ENCODE data around the gene NRP1. TPM values are rescaled to one million over a fixed set of nuclear protein-coding genes. Genes with fewer than 3 reads are reported as not detected.

The NRP1 gene
- total and polyA plus RNA-seq, 4 donors, result 19.2 to 221 (median 82.2) TPM

DNA sequence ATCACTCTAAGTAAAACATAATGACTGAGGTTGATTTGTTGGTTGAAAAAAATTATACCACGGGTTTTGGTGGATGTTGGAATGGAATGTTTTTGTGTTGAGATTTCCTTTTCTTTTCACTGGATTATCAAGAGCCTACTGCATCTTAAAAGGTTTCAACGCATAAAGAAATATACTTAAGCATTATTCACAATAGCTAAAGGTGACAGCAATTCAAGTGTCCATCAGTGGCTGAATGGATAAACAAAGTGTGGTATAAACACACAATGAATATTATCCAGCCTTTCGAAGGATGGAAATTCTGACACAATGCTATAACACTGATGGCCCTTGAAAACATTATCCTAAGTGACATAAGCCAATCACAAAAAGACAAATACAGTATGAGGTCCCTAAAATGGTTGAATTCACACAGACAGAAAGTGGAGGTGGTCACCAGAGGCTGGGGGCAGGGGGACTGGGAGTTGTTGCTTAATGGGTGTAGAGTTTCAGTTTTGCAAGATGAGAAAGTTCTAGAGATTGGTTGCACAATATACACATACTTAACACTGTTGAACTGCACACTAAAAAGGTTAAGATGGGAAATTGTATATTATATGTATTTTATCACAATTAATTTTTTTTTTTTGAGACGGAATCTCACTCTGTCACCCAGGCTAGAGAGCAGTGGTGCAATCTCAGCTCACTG lies 122.3 kb downstream of the NRP1 start:
- Histone ChIP-seq H3K4me1 (ENCODE audit: control insufficient read depth in 1 of 2, insufficient read depth in 2 of 2, low read length in 2 of 2) (no peaks in the 10 kb centered on the region), H3K9me3 (ENCODE audit: control insufficient read depth, low read length) (no peaks in the 10 kb centered on the region), H3K36me3 (ENCODE audit: control insufficient read depth in 1 of 2, insufficient read depth in 2 of 2, low read length in 1 of 2) (no peaks in the 10 kb centered on the region), H3K27ac (ENCODE audit: low read depth in 1 of 2, low read length in 2 of 2) (peak overlapping the region; percentile 42 to 61), H3K27me3 (ENCODE audit: control insufficient read depth in 1 of 2, insufficient read depth in 2 of 2, low read length in 1 of 2) (no peaks in the 10 kb centered on the region), H3K4me3 (ENCODE audit: low read length in 2 of 2) (no peak overlapping the region)
- no peak for ATAC-seq (ENCODE audit: low FRiP score)
- intact Hi-C loops (cut with DNase I), result loop anchor here in 1 of 2 donors (5.0 kb wide), 1 partner anchor 120 kb away; the partner anchor contains the start of gene NRP1
- WGBS, 2 donors, result 58 to 60% methylated on average over 4 of the region's 4 CpGs
- no peak for DNase-seq

DNA sequence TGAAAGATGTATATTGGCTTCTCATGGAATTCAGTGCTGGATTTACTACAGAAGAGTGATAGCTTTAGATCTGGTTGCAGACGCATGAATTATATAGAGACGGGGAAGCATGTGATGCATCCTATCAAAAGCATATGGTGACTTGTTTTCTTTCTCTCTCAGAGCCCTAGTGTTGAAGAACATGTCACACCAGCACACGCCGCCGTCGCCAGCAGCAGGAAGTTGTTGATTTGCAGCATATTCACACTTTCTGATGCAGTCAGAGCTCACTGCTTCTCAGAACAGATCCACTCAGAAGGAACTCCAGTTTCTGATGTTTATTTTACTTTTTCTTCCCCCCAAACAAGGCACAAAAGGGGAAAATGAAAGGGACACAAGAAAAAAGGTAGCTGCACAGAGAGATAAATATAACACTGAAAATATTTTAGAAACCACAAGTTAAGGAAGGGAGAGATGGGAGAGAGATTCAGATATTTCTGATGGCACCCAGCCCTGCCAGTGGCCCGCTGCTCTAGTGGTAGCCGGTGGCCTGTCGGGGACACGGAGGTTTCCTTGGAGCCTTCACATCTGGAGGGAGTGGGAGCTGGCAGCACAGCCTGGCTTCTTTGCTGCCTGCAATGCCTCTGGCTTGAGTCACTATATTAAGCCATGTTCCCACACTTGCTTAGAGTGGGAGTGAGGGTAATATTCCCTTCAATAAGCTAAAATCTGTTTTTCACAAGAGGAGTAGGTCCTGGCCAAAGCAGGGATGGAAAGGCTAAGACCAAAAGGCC lies 123.2 kb downstream of the NRP1 start:
- 55 to 57% methylated on average over 10 of the region's 10 CpGs for WGBS, 2 donors
- H3K9me3 ChIP-seq (ENCODE audit: control insufficient read depth, low read length), result no peaks in the 10 kb centered on the region
- no peaks in the 10 kb centered on the region for H3K36me3 ChIP-seq (ENCODE audit: control insufficient read depth in 1 of 2, insufficient read depth in 2 of 2, low read length in 1 of 2)
- intact Hi-C loops (cut with DNase I), result loop anchor here in 1 of 2 donors (5.0 kb wide), 1 partner anchor 121 kb away; the partner anchor contains the start of gene NRP1
- peak overlapping the region; percentile 42 to 61 for H3K27ac ChIP-seq (ENCODE audit: low read depth in 1 of 2, low read length in 2 of 2)
- ATAC-seq (ENCODE audit: low FRiP score), result peak; percentile 78
- no peak overlapping the region for H3K4me3 ChIP-seq (ENCODE audit: low read length in 2 of 2)
- H3K4me1 ChIP-seq (ENCODE audit: control insufficient read depth in 1 of 2, insufficient read depth in 2 of 2, low read length in 2 of 2), result no peaks in the 10 kb centered on the region
- peak; percentile 76 to 85 for DNase-seq
- H3K27me3 ChIP-seq (ENCODE audit: control insufficient read depth in 1 of 2, insufficient read depth in 2 of 2, low read length in 1 of 2), result no peaks in the 10 kb centered on the region

DNA sequence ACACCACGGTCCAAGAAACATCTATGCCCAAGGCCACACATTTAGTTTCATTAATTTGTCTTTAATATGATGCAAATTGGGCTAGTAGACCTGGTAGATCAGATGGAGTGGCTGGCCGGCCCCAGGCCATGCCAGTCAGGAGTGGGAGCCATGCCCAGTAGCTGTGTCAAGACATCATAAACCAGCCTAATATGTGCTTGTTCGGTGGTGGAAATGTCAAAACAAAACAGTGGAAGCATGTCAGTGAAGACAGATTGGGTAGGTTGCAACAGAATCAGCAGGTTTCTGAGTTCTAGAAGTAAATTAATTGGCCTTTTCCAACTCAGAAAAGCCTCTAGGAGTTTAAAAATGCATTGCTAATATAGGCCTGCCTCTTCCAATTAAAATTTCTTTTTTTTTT lies 124.7 kb downstream of the NRP1 start:
- no peak overlapping the region for H3K27ac ChIP-seq (ENCODE audit: low read depth in 1 of 2, low read length in 2 of 2)
- no peaks in the 10 kb centered on the region for H3K4me1 ChIP-seq (ENCODE audit: control insufficient read depth in 1 of 2, insufficient read depth in 2 of 2, low read length in 2 of 2)
- H3K27me3 ChIP-seq (ENCODE audit: control insufficient read depth in 1 of 2, insufficient read depth in 2 of 2, low read length in 1 of 2), result no peaks in the 10 kb centered on the region
- H3K9me3 ChIP-seq (ENCODE audit: control insufficient read depth, low read length), result no peaks in the 10 kb centered on the region
- ATAC-seq (ENCODE audit: low FRiP score), result no peak
- no peak for DNase-seq
- H3K36me3 ChIP-seq (ENCODE audit: control insufficient read depth in 1 of 2, insufficient read depth in 2 of 2, low read length in 1 of 2), result no peaks in the 10 kb centered on the region
- intact Hi-C loops (cut with DNase I), result loop anchor here in 1 of 2 donors (5.0 kb wide), 1 partner anchor 122 kb away; the partner anchor contains the start of gene NRP1
- WGBS, 2 donors, result 84 to 88% methylated on average over 3 of the region's 3 CpGs
- H3K4me3 ChIP-seq (ENCODE audit: low read length in 2 of 2), result no peak overlapping the region

DNA sequence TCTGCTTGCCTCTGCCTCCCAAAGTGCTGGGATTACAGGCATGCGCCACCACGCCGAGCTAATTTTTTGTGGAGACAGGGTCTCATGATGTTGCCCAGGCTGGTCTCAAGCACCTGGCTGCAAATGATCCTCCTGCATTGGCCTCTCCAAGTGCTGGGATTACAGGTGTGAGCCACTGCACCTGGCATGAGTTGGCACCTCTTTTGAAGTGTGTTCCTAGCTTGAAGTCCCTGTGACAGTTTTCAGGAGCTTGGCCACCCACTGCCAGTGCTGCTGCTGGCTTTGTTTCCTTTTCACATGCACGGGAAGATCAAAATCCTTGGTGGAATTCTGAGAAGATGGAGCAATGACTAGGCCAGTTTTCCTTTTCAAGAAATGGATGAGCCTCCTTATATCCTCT lies 126.3 kb downstream of the NRP1 start:
- no peaks in the 10 kb centered on the region for H3K9me3 ChIP-seq (ENCODE audit: control insufficient read depth, low read length)
- no peaks in the 10 kb centered on the region for H3K36me3 ChIP-seq (ENCODE audit: control insufficient read depth in 1 of 2, insufficient read depth in 2 of 2, low read length in 1 of 2)
- DNase-seq, result no peak
- no peak overlapping the region for H3K4me3 ChIP-seq (ENCODE audit: low read length in 2 of 2)
- WGBS, 2 donors, result 85 to 92% methylated on average over 4 of the region's 4 CpGs
- no peaks in the 10 kb centered on the region for H3K4me1 ChIP-seq (ENCODE audit: control insufficient read depth in 1 of 2, insufficient read depth in 2 of 2, low read length in 2 of 2)
- intact Hi-C loops (cut with DNase I), result no loop called here
- H3K27me3 ChIP-seq (ENCODE audit: control insufficient read depth in 1 of 2, insufficient read depth in 2 of 2, low read length in 1 of 2), result no peaks in the 10 kb centered on the region
- no peak for ATAC-seq (ENCODE audit: low FRiP score)
- no peak overlapping the region for H3K27ac ChIP-seq (ENCODE audit: low read depth in 1 of 2, low read length in 2 of 2)

DNA sequence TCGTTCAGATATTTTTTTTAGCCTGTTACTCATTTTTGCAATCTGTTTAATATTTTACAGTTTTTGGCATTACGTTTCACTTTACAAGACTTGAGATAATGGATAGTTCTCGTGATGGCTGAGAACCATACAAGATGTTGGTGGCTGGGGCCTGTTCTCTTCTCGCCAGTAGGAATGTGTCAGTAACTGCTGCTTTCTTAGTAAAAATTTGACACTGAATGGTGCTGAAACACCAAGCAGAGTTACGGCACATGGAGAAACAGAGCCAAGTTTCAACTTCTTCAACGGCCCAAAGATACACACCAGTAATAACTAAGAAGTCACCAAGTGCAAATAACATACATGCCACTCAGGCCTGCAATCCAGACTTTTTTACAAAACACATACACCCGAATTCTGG lies 130.4 kb downstream of the NRP1 start:
- no peak for DNase-seq
- no peak overlapping the region for H3K4me3 ChIP-seq (ENCODE audit: low read length in 2 of 2)
- peak; percentile 42 for ATAC-seq (ENCODE audit: low FRiP score)
- H3K9me3 ChIP-seq (ENCODE audit: control insufficient read depth, low read length), result no peaks in the 10 kb centered on the region
- no peak overlapping the region for H3K27ac ChIP-seq (ENCODE audit: low read depth in 1 of 2, low read length in 2 of 2)
- H3K4me1 ChIP-seq (ENCODE audit: control insufficient read depth in 1 of 2, insufficient read depth in 2 of 2, low read length in 2 of 2), result no peaks in the 10 kb centered on the region
- H3K36me3 ChIP-seq (ENCODE audit: control insufficient read depth in 1 of 2, insufficient read depth in 2 of 2, low read length in 1 of 2), result no peaks in the 10 kb centered on the region
- intact Hi-C loops (cut with DNase I), result no loop called here
- no peaks in the 10 kb centered on the region for H3K27me3 ChIP-seq (ENCODE audit: control insufficient read depth in 1 of 2, insufficient read depth in 2 of 2, low read length in 1 of 2)
- 36 to 46% methylated on average over 7 of the region's 7 CpGs for WGBS, 2 donors

DNA sequence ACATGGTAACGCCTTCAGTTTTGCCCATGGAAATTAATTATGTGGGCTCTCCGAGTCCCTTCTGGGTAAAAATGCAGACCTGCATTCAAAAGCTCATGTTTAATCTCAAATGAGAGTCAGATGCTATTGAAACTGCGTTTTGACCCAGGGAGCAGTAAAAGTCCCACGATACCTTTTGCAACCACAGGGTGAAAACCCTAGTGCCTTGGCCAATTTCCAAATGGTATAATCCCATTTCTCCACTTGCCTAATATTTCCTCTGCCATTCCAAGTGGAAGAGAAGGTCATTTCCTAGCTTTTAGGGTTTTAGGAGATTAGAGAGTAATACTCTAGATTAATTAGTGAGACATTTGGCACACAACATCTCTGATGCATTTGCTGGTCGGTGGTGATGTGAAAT lies 132.5 kb downstream of the NRP1 start:
- 79 to 85% methylated on average over 5 of the region's 5 CpGs for whole genome bisulfite sequencing, 2 donors
- H3K27me3 ChIP-seq (ENCODE audit: control insufficient read depth in 1 of 2, insufficient read depth in 2 of 2, low read length in 1 of 2), result no peaks in the 10 kb centered on the region
- no peak for DNase-seq
- ATAC-seq (ENCODE audit: low FRiP score), result no peak
- no peak overlapping the region for H3K4me3 ChIP-seq (ENCODE audit: low read length in 2 of 2)
- H3K9me3 ChIP-seq (ENCODE audit: control insufficient read depth, low read length), result no peaks in the 10 kb centered on the region
- intact Hi-C loops (cut with DNase I), result no loop called here
- no peaks in the 10 kb centered on the region for H3K36me3 ChIP-seq (ENCODE audit: control insufficient read depth in 1 of 2, insufficient read depth in 2 of 2, low read length in 1 of 2)
- no peak overlapping the region for H3K27ac ChIP-seq (ENCODE audit: low read depth in 1 of 2, low read length in 2 of 2)
- no peaks in the 10 kb centered on the region for H3K4me1 ChIP-seq (ENCODE audit: control insufficient read depth in 1 of 2, insufficient read depth in 2 of 2, low read length in 2 of 2)

- ATAC-seq (ENCODE audit: low FRiP score) (no peak), DNase-seq (no peak)
- Histone ChIP-seq H3K27me3 (ENCODE audit: control insufficient read depth in 1 of 2, insufficient read depth in 2 of 2, low read length in 1 of 2) (no peaks in the 10 kb centered on the region), H3K36me3 (ENCODE audit: control insufficient read depth in 1 of 2, insufficient read depth in 2 of 2, low read length in 1 of 2) (no peaks in the 10 kb centered on the region), H3K4me3 (ENCODE audit: low read length in 2 of 2) (no peak overlapping the region), H3K9me3 (ENCODE audit: control insufficient read depth, low read length) (no peaks in the 10 kb centered on the region), H3K4me1 (ENCODE audit: control insufficient read depth in 1 of 2, insufficient read depth in 2 of 2, low read length in 2 of 2) (no peaks in the 10 kb centered on the region), H3K27ac (ENCODE audit: low read depth in 1 of 2, low read length in 2 of 2) (no peak overlapping the region)
- intact Hi-C loops (cut with DNase I), result no loop called here
- WGBS, 2 donors, result 93 to 97% methylated on average over 4 of the region's 4 CpGs
Observed at GRCh38 chr10:33201056-33201780, 133.2 kb downstream of the NRP1 start.

DNA sequence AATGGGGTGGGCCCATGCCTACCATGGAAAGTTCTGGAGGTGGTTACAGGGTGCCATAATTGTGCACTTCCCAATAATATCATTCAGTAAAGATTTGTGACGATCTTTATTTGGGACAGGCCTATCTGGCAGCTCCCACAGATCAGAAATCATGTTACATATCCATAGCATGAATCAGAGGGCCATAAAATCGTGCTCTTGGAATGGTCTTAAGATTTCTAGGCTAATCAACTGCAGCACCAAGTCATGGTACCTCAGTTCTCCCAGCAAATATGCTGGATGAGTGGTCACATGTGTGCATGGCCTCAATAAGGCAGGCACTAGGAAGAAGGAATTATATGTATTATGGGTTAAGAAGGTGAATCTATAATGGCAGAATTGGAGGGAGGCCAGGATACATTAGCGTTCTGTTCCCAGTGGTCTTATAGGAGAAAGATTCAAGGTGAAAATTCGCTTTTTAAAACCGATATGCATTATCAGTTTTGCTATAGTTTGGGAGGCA lies 134.7 kb downstream of the NRP1 start:
- 89 to 92% methylated on average over 5 of the region's 5 CpGs for WGBS, 2 donors
- H3K4me1 ChIP-seq (ENCODE audit: control insufficient read depth in 1 of 2, insufficient read depth in 2 of 2, low read length in 2 of 2), result no peaks in the 10 kb centered on the region
- H3K27ac ChIP-seq (ENCODE audit: low read depth in 1 of 2, low read length in 2 of 2), result no peak overlapping the region
- intact Hi-C loops (cut with DNase I), result loop anchor here in 1 of 2 donors (5.0 kb wide), 1 partner anchor 73 kb away; no protein-coding TSS in a partner anchor
- no peaks in the 10 kb centered on the region for H3K36me3 ChIP-seq (ENCODE audit: control insufficient read depth in 1 of 2, insufficient read depth in 2 of 2, low read length in 1 of 2)
- DNase-seq (no peak), ATAC-seq (ENCODE audit: low FRiP score) (no peak)
- H3K4me3 ChIP-seq (ENCODE audit: low read length in 2 of 2), result no peak overlapping the region
- H3K27me3 ChIP-seq (ENCODE audit: control insufficient read depth in 1 of 2, insufficient read depth in 2 of 2, low read length in 1 of 2), result no peaks in the 10 kb centered on the region
- no peaks in the 10 kb centered on the region for H3K9me3 ChIP-seq (ENCODE audit: control insufficient read depth, low read length)
